ENCODE measurements around the gene SYNPO2. TPM values are rescaled to one million over a fixed set of nuclear protein-coding genes. Genes with fewer than 3 reads are reported as not detected.

SYNPO2 gene
- total and polyA plus RNA-seq, 3 donors from 2014 or later: 29.1 to 53.4 (median 44.3) TPM

GRCh38 chr4:118916691-118917289 is 28.1 kb downstream of the SYNPO2 start:
- H3K36me3 ChIP-seq (ENCODE audit: low read depth, missing control alignments): no peaks in the 10 kb centered on the region
- no peak for DNase-seq
- peak overlapping the region in 1 of 2 donors; percentile 42 for H3K27ac ChIP-seq
- no peak overlapping the region for H3K4me3 ChIP-seq
- H3K4me1 ChIP-seq: peaks cover 30% of the 10 kb centered on the region
- WGBS, 2 donors: 88 to 91% methylated on average over 9 of the region's 9 CpGs
- H3K27me3 ChIP-seq: no peaks in the 10 kb centered on the region
- H3K9me3 ChIP-seq: no peaks in the 10 kb centered on the region
- intact Hi-C loops (cut with DNase I; ENCODE audit: low total_unique reads): no loop called here
- no peak for TF ChIP-seq POLR2A (IDR thresholded peaks at IDR 0.05)
- TF ChIP-seq, protein P1, sequence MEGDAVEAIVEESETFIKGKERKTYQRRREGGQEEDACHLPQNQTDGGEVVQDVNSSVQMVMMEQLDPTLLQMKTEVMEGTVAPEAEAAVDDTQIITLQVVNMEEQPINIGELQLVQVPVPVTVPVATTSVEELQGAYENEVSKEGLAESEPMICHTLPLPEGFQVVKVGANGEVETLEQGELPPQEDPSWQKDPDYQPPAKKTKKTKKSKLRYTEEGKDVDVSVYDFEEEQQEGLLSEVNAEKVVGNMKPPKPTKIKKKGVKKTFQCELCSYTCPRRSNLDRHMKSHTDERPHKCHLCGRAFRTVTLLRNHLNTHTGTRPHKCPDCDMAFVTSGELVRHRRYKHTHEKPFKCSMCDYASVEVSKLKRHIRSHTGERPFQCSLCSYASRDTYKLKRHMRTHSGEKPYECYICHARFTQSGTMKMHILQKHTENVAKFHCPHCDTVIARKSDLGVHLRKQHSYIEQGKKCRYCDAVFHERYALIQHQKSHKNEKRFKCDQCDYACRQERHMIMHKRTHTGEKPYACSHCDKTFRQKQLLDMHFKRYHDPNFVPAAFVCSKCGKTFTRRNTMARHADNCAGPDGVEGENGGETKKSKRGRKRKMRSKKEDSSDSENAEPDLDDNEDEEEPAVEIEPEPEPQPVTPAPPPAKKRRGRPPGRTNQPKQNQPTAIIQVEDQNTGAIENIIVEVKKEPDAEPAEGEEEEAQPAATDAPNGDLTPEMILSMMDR (IDR thresholded peaks at IDR 0.05): no peak

GRCh38 chr4:118917582-118917981 is 28.9 kb downstream of the SYNPO2 start:
- H3K4me3 ChIP-seq: no peak overlapping the region
- 38 to 55% methylated on average over 2 of the region's 2 CpGs for WGBS, 2 donors
- H3K9me3 ChIP-seq: no peaks in the 10 kb centered on the region
- peak overlapping the region in 1 of 2 donors; percentile 42 for H3K27ac ChIP-seq
- no peak for DNase-seq
- TF ChIP-seq, protein P1 (IDR thresholded peaks at IDR 0.05): no peak
- no peak for TF ChIP-seq POLR2A (IDR thresholded peaks at IDR 0.05)
- no peaks in the 10 kb centered on the region for H3K36me3 ChIP-seq (ENCODE audit: low read depth, missing control alignments)
- H3K4me1 ChIP-seq: peaks cover 30% of the 10 kb centered on the region
- intact Hi-C loops (cut with DNase I; ENCODE audit: low total_unique reads): no loop called here
- H3K27me3 ChIP-seq: no peaks in the 10 kb centered on the region

DNA sequence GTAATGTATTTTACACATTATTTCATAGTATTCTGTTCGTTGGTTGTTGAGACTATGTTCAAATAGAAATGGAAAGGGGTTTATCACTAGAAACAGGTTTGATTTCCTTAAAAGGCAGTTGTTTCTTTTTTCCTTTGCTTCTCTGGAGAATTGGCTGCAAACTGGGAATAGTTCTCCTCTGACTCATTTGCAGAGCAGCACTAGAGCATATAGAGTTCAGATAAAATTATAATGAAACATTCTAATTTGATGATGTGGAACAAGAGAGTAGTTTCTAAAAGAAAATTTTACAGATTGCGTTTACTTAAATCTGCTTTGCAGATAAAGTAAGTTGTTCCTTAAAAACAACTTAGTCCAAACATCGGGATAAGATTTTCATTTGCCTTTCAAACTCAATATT is 29.7 kb downstream of the SYNPO2 start:
- H3K4me3 ChIP-seq: no peak overlapping the region
- no peaks in the 10 kb centered on the region for H3K27me3 ChIP-seq

GRCh38 chr4:118920247-118920646 is 31.6 kb downstream of the SYNPO2 start:
- Histone ChIP-seq H3K36me3 (ENCODE audit: low read depth, missing control alignments) (no peaks in the 10 kb centered on the region), H3K27ac (peak overlapping the region; percentile 9 to 37), H3K27me3 (no peaks in the 10 kb centered on the region), H3K9me3 (no peaks in the 10 kb centered on the region), H3K4me1 (peaks cover 30% of the 10 kb centered on the region), H3K4me3 (no peak overlapping the region)
- no peak for TF ChIP-seq POLR2A (IDR thresholded peaks at IDR 0.05)
- TF ChIP-seq, protein P1 (IDR thresholded peaks at IDR 0.05): no peak
- DNase-seq: peak; percentile 52
- intact Hi-C loops (cut with DNase I; ENCODE audit: low total_unique reads): no loop called here
- 24 to 33% methylated on average over 2 of the region's 2 CpGs for WGBS, 2 donors

More for the DNA sequence above, 29.7 kb downstream of the SYNPO2 start:
- intact Hi-C loops (cut with DNase I; ENCODE audit: low total_unique reads): no loop called here
- Histone ChIP-seq H3K9me3 (no peaks in the 10 kb centered on the region), H3K4me1 (peaks cover 30% of the 10 kb centered on the region), H3K27ac (peak overlapping the region in 1 of 2 donors; percentile 42), H3K36me3 (ENCODE audit: low read depth, missing control alignments) (no peaks in the 10 kb centered on the region)
- DNase-seq: peak; percentile 34
- TF ChIP-seq, protein P1 (IDR thresholded peaks at IDR 0.05): no peak
- no peak for TF ChIP-seq POLR2A (IDR thresholded peaks at IDR 0.05)
- 34 to 42% methylated on average over 3 of the region's 3 CpGs for WGBS, 2 donors

- no peak for DNase-seq
- intact Hi-C loops (cut with DNase I; ENCODE audit: low total_unique reads): no loop called here
- no peak for TF ChIP-seq POLR2A (IDR thresholded peaks at IDR 0.05)
- TF ChIP-seq, protein P1 (IDR thresholded peaks at IDR 0.05): no peak
- no peaks in the 10 kb centered on the region for H3K27me3 ChIP-seq
- H3K36me3 ChIP-seq (ENCODE audit: low read depth, missing control alignments): no peaks in the 10 kb centered on the region
- H3K27ac ChIP-seq: no peak overlapping the region
- H3K9me3 ChIP-seq: no peaks in the 10 kb centered on the region
- no peak overlapping the region for H3K4me3 ChIP-seq
- H3K4me1 ChIP-seq: peaks cover 30% of the 10 kb centered on the region
Observed at GRCh38 chr4:118921786-118922185, 33.1 kb downstream of the SYNPO2 start.

Data from testis (tissue), 3 donors.